GM18909 (cell line): ENCODE results near the gene MAPK11.

Experiments used
- ATAC-seq: cut with Tn5 transposase; IDR thresholded peaks from one replicate; pipeline ENCODE4 v1.9.1; 2021; ENCODE audit warnings: mild to moderate bottlenecking; ENCODE audit not compliant: unreplicated experiment, poor library complexity

MAPK11 gene

DNA sequence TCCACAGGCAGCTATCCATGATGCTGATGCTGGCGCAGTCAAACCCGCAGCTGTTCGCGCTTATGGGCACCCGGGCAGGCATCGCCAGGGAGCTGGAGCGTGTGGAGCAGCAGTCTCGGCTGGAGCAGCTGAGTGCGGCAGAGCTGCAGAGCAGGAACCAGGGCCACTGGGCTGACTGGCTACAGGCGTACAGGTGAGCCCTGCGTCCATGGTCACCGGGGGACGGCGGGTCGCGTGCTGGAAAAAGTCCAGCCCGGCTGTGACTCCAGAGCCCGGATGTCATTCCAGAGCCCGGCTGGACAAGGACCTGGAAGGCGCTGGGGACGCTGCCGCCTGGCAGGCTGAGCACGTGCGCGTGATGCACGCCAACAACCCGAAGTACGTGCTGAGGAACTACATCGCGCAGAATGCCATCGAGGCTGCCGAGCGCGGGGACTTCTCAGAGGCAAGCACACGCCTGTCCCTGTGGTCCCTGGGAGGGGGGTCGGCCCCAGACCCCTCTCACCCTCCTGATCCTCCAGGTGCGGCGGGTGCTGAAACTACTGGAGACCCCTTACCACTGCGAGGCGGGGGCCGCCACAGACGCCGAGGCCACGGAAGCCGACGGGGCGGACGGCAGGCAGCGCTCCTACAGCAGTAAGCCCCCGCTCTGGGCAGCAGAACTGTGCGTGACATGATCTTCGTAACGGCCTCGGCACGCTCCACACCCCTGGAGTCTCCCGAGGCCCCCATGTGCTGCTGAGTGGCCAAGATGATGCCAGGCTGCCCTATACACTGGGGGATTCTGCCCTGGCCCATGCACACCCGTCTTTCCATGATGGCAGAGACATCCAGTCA is 53.3 kb downstream of the MAPK11 start:
- no peak for ATAC-seq

DNA sequence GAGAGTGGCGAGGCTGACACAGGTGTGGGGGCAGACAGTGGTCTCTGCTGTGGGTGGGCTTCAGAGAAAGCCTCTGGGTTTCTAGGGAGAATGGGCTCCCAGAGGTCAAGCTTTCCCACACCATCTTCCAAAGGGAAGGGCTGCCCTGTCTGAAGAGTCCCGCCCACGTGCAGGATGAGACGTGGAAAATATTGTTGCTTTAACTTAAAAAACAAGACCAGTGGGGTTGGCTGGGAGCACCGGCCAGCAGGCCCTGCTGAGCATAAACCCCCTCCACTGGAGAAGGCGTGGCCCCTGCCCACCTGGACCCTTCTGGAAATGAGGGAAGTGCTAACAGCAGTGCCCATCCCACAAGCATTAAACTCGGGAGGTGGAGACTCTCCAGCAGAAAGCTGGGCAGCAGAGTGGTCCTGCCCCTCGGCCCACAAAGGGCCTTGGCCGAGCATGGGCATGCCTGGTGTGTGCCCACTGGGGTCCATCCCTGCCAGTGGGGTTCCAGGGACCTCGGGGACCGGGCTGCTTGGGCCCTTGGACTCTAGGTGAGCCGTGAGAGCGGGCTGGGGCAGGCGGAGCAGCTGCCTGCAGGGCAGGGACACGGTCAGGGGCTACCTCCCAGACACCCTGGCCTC is 54.0 kb downstream of the MAPK11 start:
- ATAC-seq, result no peak

DNA sequence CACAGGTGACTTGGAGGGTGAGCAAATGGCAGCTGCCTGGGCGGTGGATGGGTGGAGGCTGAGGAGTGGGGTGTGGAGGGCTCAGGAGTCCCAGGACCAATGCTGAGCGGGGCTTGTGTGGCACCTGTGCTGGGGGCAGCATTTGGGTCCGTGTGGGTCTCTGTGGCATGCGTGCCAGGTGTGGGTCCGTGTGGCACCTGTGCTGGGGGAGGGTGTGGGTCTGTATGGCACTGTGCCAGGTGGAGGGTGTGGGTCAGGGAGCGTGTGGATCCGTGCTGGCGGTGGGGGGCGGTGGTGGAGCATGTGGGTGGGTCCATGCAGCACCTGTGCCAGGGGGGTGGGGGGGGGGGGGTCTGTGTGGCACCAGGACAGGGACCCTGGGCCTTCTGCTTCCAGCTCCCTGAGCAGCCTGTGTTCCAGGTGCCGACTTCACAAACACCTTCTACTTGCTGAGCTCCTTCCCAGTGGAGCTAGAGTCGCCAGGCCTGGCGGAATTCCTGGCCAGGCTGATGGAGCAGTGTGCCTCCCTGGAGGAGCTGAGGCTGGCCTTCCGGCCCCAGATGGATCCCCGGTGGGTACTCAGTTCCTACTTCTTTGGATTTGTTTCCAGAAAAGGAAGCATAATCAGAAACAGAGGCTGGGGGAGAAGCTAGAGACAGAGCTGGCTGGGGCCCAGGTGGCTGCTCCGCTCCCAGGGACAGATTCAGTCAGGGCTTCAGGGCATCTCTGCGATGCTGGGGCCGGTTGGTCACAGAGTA is 54.7 kb downstream of the MAPK11 start:
- ATAC-seq, result no peak
